ENCODE results near the gene KIF27.
"Not testable (repeated sequence)": the region's sequence is repeated elsewhere in the genome, so short reads cannot be mapped to it uniquely, and the experiment has no call there.

KIF27 gene

DNA sequence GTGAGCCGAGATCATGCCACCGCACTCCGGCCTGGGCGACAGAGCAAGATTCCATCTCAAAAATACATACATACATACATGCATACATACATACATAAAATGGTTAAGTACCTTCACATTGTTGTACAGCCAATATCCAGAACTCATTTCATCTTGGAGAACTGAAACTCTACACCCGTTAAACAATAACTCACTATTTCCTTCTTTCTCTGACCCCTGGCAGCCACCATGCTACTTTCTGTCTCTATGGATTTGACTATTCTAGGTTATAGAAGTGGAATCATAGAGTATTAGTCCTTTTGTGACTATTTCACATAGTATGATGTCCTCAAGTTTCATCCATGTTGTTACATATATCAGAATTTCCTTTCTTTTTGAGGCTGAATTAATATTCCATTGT is 9.6 kb upstream of the KIF27 start:
- no peak for DNase-seq (ENCODE audit: low spot score)

DNA sequence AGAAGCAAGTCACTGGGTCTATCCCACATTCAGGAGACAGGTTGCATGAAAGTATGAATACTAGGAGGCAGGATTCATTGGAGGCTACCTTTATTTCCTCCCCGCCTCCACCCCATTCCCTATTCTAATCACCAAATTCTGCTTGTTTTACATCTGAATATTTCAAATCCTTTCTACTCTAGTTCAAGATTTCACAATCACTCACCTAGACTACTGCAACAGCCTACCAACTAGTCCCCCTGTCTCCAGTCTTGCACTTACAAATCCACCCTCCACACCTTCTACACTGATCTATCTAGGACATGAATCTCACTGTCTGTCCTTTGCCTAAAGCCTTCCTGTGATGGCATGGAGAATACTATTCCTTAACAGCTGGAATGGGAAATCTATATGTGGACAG is 6.4 kb upstream of the KIF27 start:
- DNase-seq (ENCODE audit: low spot score): no peak

- no peak for DNase-seq (ENCODE audit: low spot score)
Observed at GRCh38 chr9:83920469-83920926, 734 bp downstream of the KIF27 start.

DNA sequence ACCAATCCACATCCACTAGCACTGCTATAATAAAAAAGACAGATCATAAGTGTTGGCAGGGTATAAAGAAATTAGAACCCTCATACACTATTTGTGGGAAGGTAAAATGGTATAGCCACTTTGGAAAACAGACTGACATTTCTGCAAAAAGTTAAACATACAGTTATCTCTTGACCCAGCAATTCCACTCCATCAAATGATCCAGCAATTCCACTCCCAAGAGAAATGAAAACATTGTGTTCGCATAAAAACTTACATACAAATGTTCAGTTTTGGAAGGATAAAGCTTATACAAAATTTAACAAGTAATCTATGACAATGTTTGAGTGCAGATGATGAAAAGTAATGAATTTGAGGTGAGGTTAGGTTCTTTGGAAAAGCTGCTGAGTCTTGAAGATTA is 2.1 kb downstream of the KIF27 start:
- DNase-seq (ENCODE audit: low spot score): no peak

DNA sequence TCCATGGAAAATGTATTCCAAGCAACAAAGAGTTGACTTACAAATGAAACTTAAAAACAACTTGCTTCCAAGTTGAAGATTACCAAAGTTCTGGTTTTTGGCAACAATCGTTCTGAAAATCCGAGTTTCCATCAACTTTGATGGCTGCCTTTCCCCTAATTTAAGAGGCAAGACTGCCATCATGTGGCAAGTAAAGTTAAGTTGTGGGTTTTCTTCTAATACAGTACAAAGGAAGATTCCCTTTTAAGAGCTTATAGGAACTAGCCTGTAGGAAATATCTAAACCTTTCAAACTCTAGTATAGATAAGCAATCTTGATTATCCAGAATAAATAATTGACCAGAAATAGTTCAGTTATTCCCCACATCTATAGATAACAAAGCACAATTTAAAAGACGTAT is 9.0 kb downstream of the KIF27 start:
- DNase-seq (ENCODE audit: low spot score): not testable (repeated sequence)

GRCh38 chr9:83906144-83906543 is 15.1 kb downstream of the KIF27 start:
- no peak for DNase-seq (ENCODE audit: low spot score)

- not testable (repeated sequence) for DNase-seq (ENCODE audit: low spot score)
Observed at GRCh38 chr9:83900615-83901014, 20.6 kb downstream of the KIF27 start.

- not testable (repeated sequence) for DNase-seq (ENCODE audit: low spot score)
Observed at GRCh38 chr9:83894301-83894700, 26.9 kb downstream of the KIF27 start.

- not testable (repeated sequence) for DNase-seq (ENCODE audit: low spot score)
Observed at GRCh38 chr9:83886498-83886897, 34.7 kb downstream of the KIF27 start.

- not testable (repeated sequence) for DNase-seq (ENCODE audit: low spot score)
Observed at GRCh38 chr9:83885559-83886240, 35.5 kb downstream of the KIF27 start.

DNA sequence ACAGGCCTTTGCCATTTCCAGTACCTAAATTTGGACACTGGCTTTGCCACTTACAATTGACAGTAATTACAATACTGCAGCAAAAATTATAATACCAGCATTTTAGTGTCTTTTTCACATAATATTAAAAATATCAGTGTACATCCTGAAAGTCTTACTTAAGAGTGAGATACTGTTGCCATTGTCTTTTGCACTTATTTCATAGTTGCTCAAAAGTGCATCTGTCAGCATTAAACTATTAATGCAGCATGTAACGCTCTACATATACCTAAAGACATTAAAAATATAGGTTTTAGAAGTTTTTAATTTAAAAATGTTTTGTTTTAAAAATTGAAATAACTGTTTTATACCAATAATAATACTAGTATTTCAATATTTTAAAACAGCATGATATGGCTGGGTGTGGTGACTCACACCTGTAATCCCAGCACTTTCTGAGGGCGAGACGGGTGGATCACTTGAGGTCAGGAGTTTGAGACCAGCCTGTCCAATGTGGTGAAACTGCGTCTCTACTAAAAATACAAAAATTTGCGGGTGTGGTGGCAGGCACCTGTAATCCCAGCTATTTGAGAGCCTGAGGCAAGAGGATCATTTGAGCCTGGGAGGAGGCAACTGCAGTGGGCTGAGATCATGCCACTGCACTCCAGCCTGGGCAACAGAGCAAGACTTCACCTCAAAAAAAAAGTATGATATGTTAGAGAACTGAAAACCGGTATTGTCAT is 39.4 kb downstream of the KIF27 start:
- DNase-seq (ENCODE audit: low spot score): not testable (repeated sequence)

DNA sequence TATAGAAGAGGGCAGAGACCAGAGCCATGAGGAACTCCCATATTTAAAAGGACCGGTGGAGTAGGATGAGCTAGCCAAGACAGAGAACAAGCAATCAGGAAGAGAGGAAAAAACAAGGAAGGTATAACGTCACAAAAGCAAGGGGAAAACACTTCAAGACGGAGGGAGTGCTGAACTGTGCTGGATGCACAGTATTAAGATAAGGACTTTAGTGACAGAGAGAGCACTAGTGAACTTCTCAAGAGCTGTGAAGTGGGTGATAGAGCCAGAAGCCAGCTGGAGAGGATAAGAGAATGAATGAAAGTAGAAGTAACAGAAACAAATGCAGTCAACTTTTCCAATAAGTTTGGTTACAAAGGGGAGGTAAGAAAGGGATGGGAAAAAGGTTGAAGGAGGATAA is 45.7 kb downstream of the KIF27 start:
- not testable (repeated sequence) for DNase-seq (ENCODE audit: low spot score)

DNA sequence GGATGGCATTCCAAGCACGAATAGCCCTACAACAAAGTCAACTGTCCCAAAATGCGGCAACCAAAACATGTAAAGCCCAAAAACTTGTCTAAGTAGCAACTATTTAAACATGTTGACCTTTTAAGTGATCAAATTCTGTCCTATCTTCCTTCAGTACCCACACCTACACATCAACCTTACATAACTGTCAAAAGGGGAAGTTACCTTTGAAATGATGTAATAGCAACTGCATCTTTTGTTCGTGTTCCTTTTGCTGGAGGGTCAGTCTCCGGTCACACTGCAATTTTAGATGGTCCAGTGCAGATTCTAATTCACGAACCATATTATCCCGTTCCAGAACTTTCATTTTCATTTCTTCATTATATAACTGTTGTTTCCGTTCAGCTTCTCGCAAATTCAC is 71.3 kb downstream of the KIF27 start:
- DNase-seq (ENCODE audit: low spot score): not testable (repeated sequence)

DNA sequence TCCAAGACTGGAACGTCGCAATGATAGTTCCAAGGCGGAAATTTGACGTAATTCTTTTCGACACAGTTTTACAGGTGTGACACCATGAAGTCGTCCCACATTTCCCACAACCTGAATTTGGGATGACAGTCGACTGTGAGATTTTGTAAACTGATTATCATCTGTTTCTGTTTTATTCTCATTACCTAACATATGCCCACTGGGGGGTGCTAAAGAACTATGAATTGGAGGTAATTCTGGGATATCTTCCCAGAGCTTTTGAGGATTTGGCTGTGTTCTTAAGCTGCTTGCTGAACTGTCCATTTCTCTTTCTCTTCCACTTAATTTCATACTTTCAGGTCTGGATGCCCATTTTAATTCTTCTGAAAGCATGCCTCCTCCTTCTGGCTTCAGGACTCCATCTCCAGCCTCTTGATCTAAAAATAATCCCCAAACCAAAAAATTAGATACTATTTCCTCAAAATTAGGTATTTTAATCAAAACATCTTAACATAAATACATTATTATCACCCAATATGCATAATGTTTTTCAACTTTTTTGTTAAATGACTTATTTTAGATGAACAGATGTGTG is 84.1 kb downstream of the KIF27 start:
- DNase-seq (ENCODE audit: low spot score): not testable (repeated sequence)

DNA sequence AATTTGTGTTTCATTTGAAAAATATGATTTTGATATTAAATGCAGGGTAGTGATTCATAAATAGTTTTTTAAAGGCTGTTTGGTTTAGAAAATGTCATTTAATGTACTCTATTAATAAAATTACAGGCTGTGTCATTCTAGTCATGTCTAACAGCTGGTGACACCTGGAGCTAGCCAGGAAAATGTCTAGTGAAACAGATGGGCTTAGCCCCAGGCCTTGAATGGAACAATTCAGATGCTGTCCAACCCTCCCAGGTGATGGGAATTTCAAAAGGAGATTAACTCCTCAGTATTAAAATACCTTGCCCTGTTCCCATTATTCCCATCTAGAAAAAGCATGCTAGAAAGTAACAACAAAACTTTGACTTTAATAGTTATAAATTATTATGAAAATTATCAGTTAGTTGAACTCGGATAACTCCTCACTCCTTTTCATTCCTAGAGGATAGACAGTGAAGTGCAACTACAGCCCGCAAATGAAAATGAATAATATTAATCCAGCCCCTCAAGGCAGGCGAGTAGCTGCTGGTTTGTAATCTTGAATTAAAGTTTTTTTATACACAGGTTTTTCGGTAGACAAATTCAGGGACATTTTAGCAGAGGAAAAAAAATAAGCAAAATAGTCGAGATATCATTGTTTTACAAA is 90.7 kb downstream of the KIF27 start:
- not testable (repeated sequence) for DNase-seq (ENCODE audit: low spot score)

DNA sequence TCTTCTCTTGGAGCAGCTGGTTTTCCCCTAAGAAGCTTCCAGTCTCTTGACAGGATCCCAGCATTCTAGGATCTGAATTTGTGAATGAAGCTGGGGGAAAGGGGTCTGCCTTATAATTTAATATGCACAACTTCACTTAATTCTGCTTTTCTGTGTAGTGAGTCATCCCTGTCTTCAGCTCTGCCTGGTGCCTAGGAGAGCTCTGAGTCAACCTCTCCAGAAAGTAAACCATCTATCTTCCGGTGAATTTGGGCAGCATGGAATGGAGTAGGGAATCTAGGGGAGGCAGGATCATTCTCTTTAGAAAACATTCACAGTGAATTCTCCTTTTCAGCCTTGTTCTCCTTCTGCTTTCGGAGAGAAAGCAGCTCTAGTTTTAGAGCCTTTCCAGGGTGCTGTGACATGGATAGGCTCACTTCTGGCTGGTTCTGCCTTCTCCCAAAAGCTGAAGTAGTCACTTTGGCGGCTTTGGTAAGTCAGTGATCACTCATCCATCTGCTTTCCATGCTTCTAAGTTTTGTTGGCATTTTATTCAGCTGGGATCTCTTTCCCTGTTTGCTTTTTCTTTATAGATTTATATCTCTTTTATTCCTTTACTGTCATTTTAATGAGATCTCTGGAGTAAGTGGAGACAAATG is 96.1 kb downstream of the KIF27 start:
- DNase-seq (ENCODE audit: low spot score): peak; percentile 16

- DNase-seq (ENCODE audit: low spot score): peak; percentile 27
Observed at GRCh38 chr9:83817356-83818278, 103.6 kb downstream of the KIF27 start, which contains the start of gene GKAP1. Gene GKAP1, minus strand, starts transcription at chr9:83817769. Its CDS starts 11,252 bp downstream, at chr9:83806517.

GRCh38 chr9:83817011-83817355 is 104.2 kb downstream of the KIF27 start:
- not testable (repeated sequence) for DNase-seq (ENCODE audit: low spot score)

DNA sequence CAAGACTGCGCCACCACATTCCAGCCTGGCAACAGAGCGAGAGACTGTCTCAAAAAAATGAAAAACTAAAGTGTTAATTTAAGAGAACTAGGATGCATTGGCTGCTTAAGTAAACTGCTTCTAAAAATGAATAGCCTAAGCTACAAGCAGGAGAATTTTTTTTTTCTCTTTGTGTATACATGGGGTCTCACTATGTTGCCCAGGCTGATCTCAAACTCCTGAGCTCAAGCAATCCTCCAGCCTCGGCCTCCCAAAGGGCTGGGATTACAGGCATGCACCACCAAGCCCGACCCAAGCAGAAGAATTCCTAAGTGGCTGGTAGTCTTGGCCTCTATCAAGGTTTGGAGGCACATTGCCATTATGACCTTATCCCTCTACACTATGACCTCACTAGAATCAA is 106.1 kb downstream of the KIF27 start:
- DNase-seq (ENCODE audit: low spot score): not testable (repeated sequence)

DNA sequence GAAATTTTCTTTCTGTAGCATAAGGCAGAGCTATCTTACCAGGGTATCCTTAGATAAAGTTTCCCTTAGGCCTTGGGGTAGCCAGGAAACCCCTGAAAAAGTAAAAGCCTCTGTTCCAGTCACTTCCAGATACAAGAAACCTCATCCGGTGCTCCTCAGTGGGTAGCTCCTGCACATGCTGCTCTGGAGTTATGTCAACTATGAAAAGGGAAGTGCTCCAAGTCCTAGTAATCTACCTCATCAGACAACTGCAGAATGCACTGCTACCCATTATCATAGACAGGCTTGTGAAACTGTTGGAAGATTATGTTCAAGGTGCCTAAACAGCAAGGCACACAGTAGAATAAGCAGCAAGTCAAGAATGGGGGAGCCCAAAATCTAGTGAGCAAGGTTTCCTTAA is 112.0 kb downstream of the KIF27 start:
- DNase-seq (ENCODE audit: low spot score): not testable (repeated sequence)

- DNase-seq (ENCODE audit: low spot score): not testable (repeated sequence)
Observed at GRCh38 chr9:83804454-83804853, 116.8 kb downstream of the KIF27 start.

Data from hepatic stellate cell (primary cell).